ENCODE measurements around the gene GRID2.

The GRID2 gene

DNA sequence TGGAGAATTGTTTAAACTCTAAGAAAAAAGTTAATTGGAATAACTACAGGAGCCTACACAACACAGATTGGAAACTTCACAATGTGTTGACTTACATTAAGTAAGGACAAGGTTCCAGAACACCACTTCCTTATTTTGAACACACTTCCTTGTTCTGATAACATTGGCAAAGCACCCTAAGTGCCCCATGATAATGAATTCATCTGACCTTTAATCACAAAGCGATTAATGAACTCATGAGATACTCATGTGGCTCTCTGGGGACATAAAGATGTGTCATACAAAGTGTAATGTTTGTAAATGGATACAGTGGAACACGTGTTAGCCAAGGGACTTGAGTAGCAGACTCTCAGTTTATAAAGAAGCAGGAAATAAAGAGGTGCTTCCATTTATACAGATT lies 1455.7 kb downstream of the GRID2 start:
- Histone ChIP-seq H3K79me2 (ENCODE audit: low read length) (no peaks in the 10 kb centered on the region), H3F3A (ENCODE audit: insufficient read depth, low read length) (no peaks in the 10 kb centered on the region), H3K9me3 (replicated peaks; ENCODE audit: insufficient read depth, low read length) (no peaks in the 10 kb centered on the region), H3K4me2 (ENCODE audit: low read depth, low read length) (no peak overlapping the region), H4K20me1 (ENCODE audit: insufficient read depth, low read length) (no peaks in the 10 kb centered on the region), H3K9me2 (replicated peaks; ENCODE audit: insufficient read depth, low read length) (no peaks in the 10 kb centered on the region), H3K27ac (ENCODE audit: low read length) (no peak overlapping the region), H3K27me3 (replicated peaks; ENCODE audit: insufficient read depth, low read length) (no peaks in the 10 kb centered on the region), H3K36me3 (replicated peaks; ENCODE audit: insufficient read depth, low read length) (no peaks in the 10 kb centered on the region), H3K4me1 (ENCODE audit: low read length) (no peaks in the 10 kb centered on the region), H3K4me3 (ENCODE audit: low read length) (no peak overlapping the region), H2AFZ (ENCODE audit: low read length) (no peak overlapping the region), H3K9ac (ENCODE audit: low read length) (no peak overlapping the region)
- TF ChIP-seq EZH2phosphoT487 (IDR thresholded peaks at IDR 0.05; ENCODE audit: low read length) (no peak), EZH2 (optimal IDR thresholded peaks at IDR 0.05; ENCODE audit: low read depth, low read length) (no peak)
- TF ChIP-seq, protein P1, sequence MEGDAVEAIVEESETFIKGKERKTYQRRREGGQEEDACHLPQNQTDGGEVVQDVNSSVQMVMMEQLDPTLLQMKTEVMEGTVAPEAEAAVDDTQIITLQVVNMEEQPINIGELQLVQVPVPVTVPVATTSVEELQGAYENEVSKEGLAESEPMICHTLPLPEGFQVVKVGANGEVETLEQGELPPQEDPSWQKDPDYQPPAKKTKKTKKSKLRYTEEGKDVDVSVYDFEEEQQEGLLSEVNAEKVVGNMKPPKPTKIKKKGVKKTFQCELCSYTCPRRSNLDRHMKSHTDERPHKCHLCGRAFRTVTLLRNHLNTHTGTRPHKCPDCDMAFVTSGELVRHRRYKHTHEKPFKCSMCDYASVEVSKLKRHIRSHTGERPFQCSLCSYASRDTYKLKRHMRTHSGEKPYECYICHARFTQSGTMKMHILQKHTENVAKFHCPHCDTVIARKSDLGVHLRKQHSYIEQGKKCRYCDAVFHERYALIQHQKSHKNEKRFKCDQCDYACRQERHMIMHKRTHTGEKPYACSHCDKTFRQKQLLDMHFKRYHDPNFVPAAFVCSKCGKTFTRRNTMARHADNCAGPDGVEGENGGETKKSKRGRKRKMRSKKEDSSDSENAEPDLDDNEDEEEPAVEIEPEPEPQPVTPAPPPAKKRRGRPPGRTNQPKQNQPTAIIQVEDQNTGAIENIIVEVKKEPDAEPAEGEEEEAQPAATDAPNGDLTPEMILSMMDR (IDR thresholded peaks at IDR 0.05; ENCODE audit: low read length) = no peak
- DNase-seq = no peak

DNA sequence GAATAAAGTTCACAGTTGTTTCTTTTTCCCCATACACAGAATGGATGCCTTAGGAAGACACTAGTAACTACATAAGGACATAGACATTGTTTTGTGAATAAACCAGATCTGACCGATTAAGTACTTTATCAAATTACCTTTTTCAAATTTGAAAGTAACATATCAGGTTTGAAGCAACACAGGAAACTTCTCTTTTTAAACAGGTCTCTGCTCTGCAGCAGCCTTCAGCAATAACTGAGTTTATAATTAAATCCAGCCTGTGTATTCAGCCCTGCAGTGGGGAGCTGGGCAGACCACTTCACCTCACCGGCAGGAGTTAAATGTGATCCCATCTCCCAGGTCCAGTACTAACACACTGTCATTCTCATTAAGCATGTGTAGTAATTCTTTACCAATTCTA lies 1456.5 kb downstream of the GRID2 start:
- no peaks in the 10 kb centered on the region for H3F3A ChIP-seq (ENCODE audit: insufficient read depth, low read length)
- no peaks in the 10 kb centered on the region for H3K9me2 ChIP-seq (replicated peaks; ENCODE audit: insufficient read depth, low read length)
- H3K4me2 ChIP-seq (ENCODE audit: low read depth, low read length) = no peak overlapping the region
- no peak overlapping the region for H2AFZ ChIP-seq (ENCODE audit: low read length)
- H3K27me3 ChIP-seq (replicated peaks; ENCODE audit: insufficient read depth, low read length) = no peaks in the 10 kb centered on the region
- no peak for TF ChIP-seq EZH2phosphoT487 (IDR thresholded peaks at IDR 0.05; ENCODE audit: low read length)
- TF ChIP-seq EZH2 (optimal IDR thresholded peaks at IDR 0.05; ENCODE audit: low read depth, low read length) = no peak
- TF ChIP-seq, protein P1 (IDR thresholded peaks at IDR 0.05; ENCODE audit: low read length) = no peak
- H3K4me3 ChIP-seq (ENCODE audit: low read length) = no peak overlapping the region
- H3K9ac ChIP-seq (ENCODE audit: low read length) = no peak overlapping the region
- no peaks in the 10 kb centered on the region for H4K20me1 ChIP-seq (ENCODE audit: insufficient read depth, low read length)
- no peak for DNase-seq
- H3K79me2 ChIP-seq (ENCODE audit: low read length) = no peaks in the 10 kb centered on the region
- no peaks in the 10 kb centered on the region for H3K36me3 ChIP-seq (replicated peaks; ENCODE audit: insufficient read depth, low read length)
- no peaks in the 10 kb centered on the region for H3K9me3 ChIP-seq (replicated peaks; ENCODE audit: insufficient read depth, low read length)
- no peaks in the 10 kb centered on the region for H3K4me1 ChIP-seq (ENCODE audit: low read length)
- H3K27ac ChIP-seq (ENCODE audit: low read length) = no peak overlapping the region

DNA sequence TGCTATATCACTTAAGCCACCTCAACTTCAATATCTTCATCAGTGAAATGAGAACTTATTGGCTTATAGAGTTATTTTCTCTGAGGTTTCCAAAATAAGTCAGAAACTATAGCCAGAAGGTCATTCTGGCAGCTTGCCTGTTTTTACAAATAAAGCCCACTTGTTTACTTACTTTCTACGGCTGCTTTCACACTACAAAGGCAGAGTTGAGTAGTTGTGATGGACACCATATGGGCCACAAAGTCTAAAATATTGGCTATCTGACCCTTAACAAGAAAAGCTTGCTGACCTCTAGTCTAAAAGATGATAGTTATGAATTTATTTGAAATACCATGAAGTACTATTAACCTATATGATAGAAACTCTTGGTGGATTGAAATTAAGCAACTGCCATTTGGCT lies 1457.5 kb downstream of the GRID2 start:
- H3K4me1 ChIP-seq (ENCODE audit: low read length) = no peaks in the 10 kb centered on the region
- H3K79me2 ChIP-seq (ENCODE audit: low read length) = no peaks in the 10 kb centered on the region
- H3K27ac ChIP-seq (ENCODE audit: low read length) = no peak overlapping the region
- no peak overlapping the region for H3K4me3 ChIP-seq (ENCODE audit: low read length)
- TF ChIP-seq EZH2phosphoT487 (IDR thresholded peaks at IDR 0.05; ENCODE audit: low read length) (no peak), EZH2 (optimal IDR thresholded peaks at IDR 0.05; ENCODE audit: low read depth, low read length) (no peak)
- TF ChIP-seq, protein P1 (IDR thresholded peaks at IDR 0.05; ENCODE audit: low read length) = no peak
- no peaks in the 10 kb centered on the region for H3K27me3 ChIP-seq (replicated peaks; ENCODE audit: insufficient read depth, low read length)
- no peaks in the 10 kb centered on the region for H3K9me2 ChIP-seq (replicated peaks; ENCODE audit: insufficient read depth, low read length)
- no peaks in the 10 kb centered on the region for H3K9me3 ChIP-seq (replicated peaks; ENCODE audit: insufficient read depth, low read length)
- no peaks in the 10 kb centered on the region for H3F3A ChIP-seq (ENCODE audit: insufficient read depth, low read length)
- no peak overlapping the region for H3K4me2 ChIP-seq (ENCODE audit: low read depth, low read length)
- H2AFZ ChIP-seq (ENCODE audit: low read length) = no peak overlapping the region
- H3K36me3 ChIP-seq (replicated peaks; ENCODE audit: insufficient read depth, low read length) = no peaks in the 10 kb centered on the region
- DNase-seq = no peak
- no peak overlapping the region for H3K9ac ChIP-seq (ENCODE audit: low read length)
- no peaks in the 10 kb centered on the region for H4K20me1 ChIP-seq (ENCODE audit: insufficient read depth, low read length)

Data from MM.1S (cell line).